Gastrocnemius medialis (tissue), 4 donors: ENCODE results near the gene RAD51B. TPM values are rescaled to one million over a fixed set of nuclear protein-coding genes. Genes with fewer than 3 reads are reported as not detected.

ENCODE experiments used
- ATAC-seq, 2 donors: fragments of 150-250 bp; one replicate each; pipeline ENCODE4 v1.9.1; 2016
- DNase-seq, 2 donors: peaks; one replicate each; pipeline ENCODE4 v3.0.0-alpha.2; 2019
- H3K27ac ChIP-seq, 4 donors: fragments of 200-600 bp; sonication (generic); 1 replicate in 1 of 4; 2 replicates in 3 of 4; pipeline ENCODE4 v1.5.1; 2016 to 2018; ENCODE audit warnings: mild to moderate bottlenecking in 2 of 4, moderate library complexity in 1 of 4
- H3K27me3 ChIP-seq, 3 donors: fragments of 200-600 bp; sonication (generic) in 2 of 3; 1 replicate in 1 of 3; 2 replicates in 2 of 3; pipeline versions ENCODE4 v1.5.1 to v1.6.0; 2016 to 2019; ENCODE audit warnings: mild to moderate bottlenecking in 1 of 3, moderate library complexity in 1 of 3
- H3K36me3 ChIP-seq, 2 donors: fragments of 200-600 bp; sonication (generic) in 1 of 2; one replicate each; pipeline ENCODE4 v1.5.1; 2017 to 2018
- H3K4me1 ChIP-seq, 2 donors: fragments of 200-600 bp; sonication (generic) in 1 of 2; one replicate each; pipeline ENCODE4 v1.5.1; 2016 to 2017; ENCODE audit warnings: mild to moderate bottlenecking in 2 of 2
- H3K4me3 ChIP-seq, 4 donors: fragments of 200-600 bp; sonication (generic) in 3 of 4; 1 replicate in 1 of 4; 2 replicates in 3 of 4; pipeline ENCODE4 v1.5.1; 2016 to 2019; ENCODE audit warnings: mild to moderate bottlenecking in 2 of 4
- H3K9me3 ChIP-seq, 3 donors: fragments of 200-600 bp; sonication (generic) in 2 of 3; 1 replicate in 1 of 3; 2 replicates in 2 of 3; pipeline ENCODE4 v1.5.1; 2016 to 2019
- CTCF ChIP-seq, 5 experiments: fragments of 450-650 bp in 3 of 5; fragments of 200-600 bp in 2 of 5; sonication (generic) in 2 of 5; IDR thresholded peaks in 4 of 5; conservative IDR thresholded peaks in 1 of 5; 1 replicate in 4 of 5; 2 replicates in 1 of 5; pipeline ENCODE4 v1.5.1; 2016 to 2019; ENCODE audit warnings: antibody characterized with exemption in 5 of 5, mild to moderate bottlenecking in 3 of 5, moderate library complexity in 3 of 5
- POLR2A ChIP-seq, 2 donors: fragments of 450-650 bp; IDR thresholded peaks; one replicate each; pipeline ENCODE4 v1.6.1; 2017; ENCODE audit warnings: antibody characterized with exemption in 2 of 2, mild to moderate bottlenecking in 2 of 2, moderate library complexity in 2 of 2
- in situ Hi-C, 4 donors: fragments of 200-750 bp; cut with MboI; loops; one replicate each; pipeline versions ENCODE4 v1.15.0 to v1.8.0; 2017; ENCODE audit warnings: low sequenced_read_pairs in 4 of 4
- intact Hi-C: fragments of 100-400 bp; cut with DNase I; formaldehyde crosslinking; loops from one replicate; pipeline ENCODE4 v1.15.1; 2023; ENCODE audit warnings: low total_unique reads
- total RNA-seq, 4 donors: library from RNA; depleted of rRNA; stranded (reverse); fragments of >200 nt; gene quantifications; one replicate each; pipeline versions ENCODE4 v1.1.0 to v1.2.3, GENCODE V29; 2016

RAD51B gene
- total RNA-seq, 4 donors from 2014 or later = 1.6 to 3.3 (median 2.4) TPM

GRCh38 chr14:68716698-68717097, 897.1 kb downstream of the RAD51B start:
- in situ Hi-C loops (no loop called here), intact Hi-C loops (no loop called here)
- ATAC-seq (no peak), DNase-seq (peak in 1 of 2 donors; percentile 4)
- TF ChIP-seq POLR2A (IDR thresholded peaks at IDR 0.05) = no peak
- no peak for TF ChIP-seq CTCF (IDR thresholded peaks at IDR 0.05 in 4 of 5, conservative IDR thresholded peaks at IDR 0.05 in 1 of 5)
- H3K27me3 ChIP-seq = no peaks in the 10 kb centered on the region
- peaks cover 0 to 3% of the 10 kb centered on the region in 2 donors for H3K4me1 ChIP-seq
- no peak overlapping the region for H3K27ac ChIP-seq
- H3K4me3 ChIP-seq = no peak overlapping the region
- H3K9me3 ChIP-seq = no peaks in the 10 kb centered on the region
- H3K36me3 ChIP-seq = no peaks in the 10 kb centered on the region

GRCh38 chr14:68718023-68718990, 898.7 kb downstream of the RAD51B start:
- H3K9me3 ChIP-seq = no peaks in the 10 kb centered on the region
- H3K27ac ChIP-seq = no peak overlapping the region
- H3K4me1 ChIP-seq = peaks cover 0 to 8% of the 10 kb centered on the region in 2 donors
- H3K27me3 ChIP-seq = no peaks in the 10 kb centered on the region
- H3K36me3 ChIP-seq = no peaks in the 10 kb centered on the region
- H3K4me3 ChIP-seq = no peak overlapping the region
- ATAC-seq (no peak), DNase-seq (no peak)
- TF ChIP-seq CTCF (IDR thresholded peaks at IDR 0.05 in 4 of 5, conservative IDR thresholded peaks at IDR 0.05 in 1 of 5) = peak in 3 of 5 experiments; percentile 16 to 26 (median 25)
- TF ChIP-seq POLR2A (IDR thresholded peaks at IDR 0.05) = no peak
- in situ Hi-C loops = no loop called here
- intact Hi-C loops = loop anchor here (1.0 kb wide), 1 partner anchor 47 kb away; no protein-coding TSS in a partner anchor

GRCh38 chr14:68719634-68720384, 900.2 kb downstream of the RAD51B start:
- Histone ChIP-seq H3K36me3 (no peaks in the 10 kb centered on the region), H3K9me3 (no peaks in the 10 kb centered on the region), H3K27me3 (no peaks in the 10 kb centered on the region), H3K4me3 (no peak overlapping the region), H3K27ac (peak overlapping the region in 1 of 4 donors; percentile 37), H3K4me1 (peaks cover 0 to 14% of the 10 kb centered on the region in 2 donors)
- no peak for TF ChIP-seq CTCF (IDR thresholded peaks at IDR 0.05 in 4 of 5, conservative IDR thresholded peaks at IDR 0.05 in 1 of 5)
- no peak for TF ChIP-seq POLR2A (IDR thresholded peaks at IDR 0.05)
- intact Hi-C loops = no loop called here
- in situ Hi-C loops = no loop called here
- ATAC-seq = no peak
- no peak for DNase-seq

GRCh38 chr14:68722186-68722585, 902.6 kb downstream of the RAD51B start:
- no peak for DNase-seq
- intact Hi-C loops = no loop called here
- Histone ChIP-seq H3K4me3 (no peak overlapping the region), H3K4me1 (peaks cover 0 to 10% of the 10 kb centered on the region in 2 donors), H3K27ac (peak overlapping the region in 3 of 4 donors; percentile 26 to 30 (median 26)), H3K27me3 (no peaks in the 10 kb centered on the region), H3K36me3 (no peaks in the 10 kb centered on the region), H3K9me3 (no peaks in the 10 kb centered on the region)
- in situ Hi-C loops = no loop called here
- ATAC-seq = no peak
- TF ChIP-seq POLR2A (IDR thresholded peaks at IDR 0.05) (no peak), CTCF (IDR thresholded peaks at IDR 0.05 in 4 of 5, conservative IDR thresholded peaks at IDR 0.05 in 1 of 5) (no peak)
